Smooth muscle cell (in vitro differentiated cells): ENCODE data around the gene ATXN3. TPM values are rescaled to one million over a fixed set of nuclear protein-coding genes. Genes with fewer than 3 reads are reported as not detected.
A peak's percentile ranks its signal among the peaks of the same experiment; 100 is the strongest.

ENCODE experiments used
- DNase-seq: peaks from one replicate; lab custom pipeline; 2025; ENCODE audit not compliant: unreplicated experiment; lab: John Stamatoyannopoulos, UW
- H2AFZ ChIP-seq: fragments of 200-600 bp; sonication (generic); 2 replicates; pipeline ENCODE4 v1.6.0; 2016; ENCODE audit warnings: antibody characterized with exemption, low read depth, mild to moderate bottlenecking
- H3F3A ChIP-seq: fragments of 200-600 bp; sonication (generic); 2 replicates; pipeline ENCODE4 v1.6.0; 2017; ENCODE audit warnings: antibody characterized with exemption, low read depth
- H3K27ac ChIP-seq: fragments of 200-600 bp; sonication (generic); 2 replicates; pipeline ENCODE4 v1.5.1; 2016; ENCODE audit warnings: low read depth, mild to moderate bottlenecking
- H3K27me3 ChIP-seq: fragments of 200-600 bp; sonication (generic); 2 replicates; pipeline ENCODE4 v1.6.1; 2016; ENCODE audit warnings: low read depth, mild to moderate bottlenecking
- H3K36me3 ChIP-seq: fragments of 200-600 bp; sonication (generic); 2 replicates; pipeline ENCODE4 v1.5.1; 2016; ENCODE audit warnings: low read depth
- H3K4me1 ChIP-seq: fragments of 200-600 bp; sonication (generic); 2 replicates; pipeline ENCODE4 v1.5.1; 2016; ENCODE audit warnings: low read depth
- H3K4me2 ChIP-seq: fragments of 200-600 bp; sonication (generic); 2 replicates; pipeline ENCODE4 v1.6.0; 2016; ENCODE audit warnings: mild to moderate bottlenecking
- H3K4me3 ChIP-seq: fragments of 200-600 bp; sonication (generic); 2 replicates; pipeline ENCODE4 v1.5.1; 2016; ENCODE audit warnings: mild to moderate bottlenecking
- H3K79me2 ChIP-seq: fragments of 200-600 bp; sonication (generic); 2 replicates; pipeline ENCODE4 v1.6.0; 2016; ENCODE audit warnings: low read depth, mild to moderate bottlenecking
- H3K9ac ChIP-seq: fragments of 200-600 bp; sonication (generic); 2 replicates; pipeline ENCODE4 v1.6.0; 2016; ENCODE audit warnings: low read depth
- H3K9me3 ChIP-seq: fragments of 200-600 bp; sonication (generic); replicated peaks from 2 replicates; pipeline ENCODE4 v1.5.1; 2016; ENCODE audit warnings: low read depth
- H4K20me1 ChIP-seq: fragments of 200-600 bp; sonication (generic); 2 replicates; pipeline ENCODE4 v1.6.0; 2016; ENCODE audit warnings: low read depth
- WGBS: methylation state at CpG from one replicate; pipeline ENCODE4 v1.1.7; 2016; ENCODE audit warnings: low lambda C conversion rate; 5-methylcytosine and 5-hydroxymethylcytosine counted together
- polyA plus RNA-seq: library from polyadenylated mRNA; unstranded; fragments of >200 nt; fragmentation: Nextera tagmentation; extraction: Ambion mirVana; gene quantifications from 2 replicates; pipeline ENCODE4 v1.2.1, GENCODE V29; 2016
- total RNA-seq: library from RNA; depleted of rRNA; stranded (reverse); fragments of >200 nt; gene quantifications from 2 replicates; pipeline ENCODE4 v1.2.3, GENCODE V29; 2014
- TF ChIP-seq, protein P1 (sequence below): fragments of 200-600 bp; sonication (generic); IDR thresholded peaks from 2 replicates; pipeline ENCODE4 v1.5.1; 2017; ENCODE audit warnings: borderline replicate concordance, mild to moderate bottlenecking, antibody characterized with exemption; ENCODE audit not compliant: insufficient read depth, poor library complexity, severe bottlenecking

Gene ATXN3
- total and polyA plus RNA-seq, 2 experiments from 2014 or later = 10.0 to 21.7 TPM

DNA sequence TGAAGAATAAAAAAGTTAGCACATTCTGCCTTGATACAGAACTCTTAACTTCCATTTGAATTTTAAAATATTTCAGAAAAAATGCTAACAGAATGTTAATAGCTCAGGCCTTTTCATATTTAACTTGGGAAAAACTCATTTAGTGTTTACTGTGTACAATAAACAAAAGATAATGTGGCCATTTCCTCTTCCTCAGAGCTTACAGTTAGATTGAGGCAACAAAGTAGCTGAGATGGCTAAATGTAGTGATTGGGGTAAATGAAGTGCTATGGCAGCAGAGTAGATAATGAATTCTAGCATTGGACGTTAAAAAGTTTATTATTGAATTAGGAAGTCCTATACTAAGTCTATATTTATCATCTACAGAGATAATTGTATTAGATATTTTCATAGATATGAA, 28.1 kb upstream of the ATXN3 start:
- 89% methylated on average over 1 of the region's 1 CpG for WGBS
- TF ChIP-seq, protein P1, sequence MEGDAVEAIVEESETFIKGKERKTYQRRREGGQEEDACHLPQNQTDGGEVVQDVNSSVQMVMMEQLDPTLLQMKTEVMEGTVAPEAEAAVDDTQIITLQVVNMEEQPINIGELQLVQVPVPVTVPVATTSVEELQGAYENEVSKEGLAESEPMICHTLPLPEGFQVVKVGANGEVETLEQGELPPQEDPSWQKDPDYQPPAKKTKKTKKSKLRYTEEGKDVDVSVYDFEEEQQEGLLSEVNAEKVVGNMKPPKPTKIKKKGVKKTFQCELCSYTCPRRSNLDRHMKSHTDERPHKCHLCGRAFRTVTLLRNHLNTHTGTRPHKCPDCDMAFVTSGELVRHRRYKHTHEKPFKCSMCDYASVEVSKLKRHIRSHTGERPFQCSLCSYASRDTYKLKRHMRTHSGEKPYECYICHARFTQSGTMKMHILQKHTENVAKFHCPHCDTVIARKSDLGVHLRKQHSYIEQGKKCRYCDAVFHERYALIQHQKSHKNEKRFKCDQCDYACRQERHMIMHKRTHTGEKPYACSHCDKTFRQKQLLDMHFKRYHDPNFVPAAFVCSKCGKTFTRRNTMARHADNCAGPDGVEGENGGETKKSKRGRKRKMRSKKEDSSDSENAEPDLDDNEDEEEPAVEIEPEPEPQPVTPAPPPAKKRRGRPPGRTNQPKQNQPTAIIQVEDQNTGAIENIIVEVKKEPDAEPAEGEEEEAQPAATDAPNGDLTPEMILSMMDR = no peak
- no peaks in the 10 kb centered on the region for H3K9me3 ChIP-seq

DNA sequence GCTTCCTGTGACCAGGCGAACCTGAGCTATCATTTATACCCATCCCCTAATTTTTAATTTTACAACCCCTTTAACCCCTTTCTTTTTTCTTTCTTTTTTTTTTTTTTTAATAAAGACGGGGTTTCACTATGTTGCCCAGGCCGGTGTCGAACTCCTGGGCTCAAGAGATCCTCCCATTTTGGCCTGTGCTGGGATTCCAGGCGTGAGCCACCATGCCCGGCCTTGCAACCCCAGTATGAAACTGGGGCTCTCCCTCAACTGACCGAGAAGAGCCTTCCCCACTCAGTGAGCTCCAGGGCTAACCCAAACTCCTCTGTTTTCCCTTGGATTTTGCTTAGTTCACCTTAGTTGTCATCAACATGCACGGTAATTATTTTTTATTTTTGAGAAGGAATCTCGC, 16.4 kb upstream of the ATXN3 start:
- H3K36me3 ChIP-seq = peaks cover 3% of the 10 kb centered on the region
- H3K9ac ChIP-seq = peak overlapping the region; percentile 100
- H3K27ac ChIP-seq = peak overlapping the region; percentile 99
- peak overlapping the region; percentile 91 for H3K4me2 ChIP-seq
- no peaks in the 10 kb centered on the region for H4K20me1 ChIP-seq
- 46% methylated on average over 9 of the region's 9 CpGs for WGBS
- H2AFZ ChIP-seq = peak overlapping the region; percentile 100
- H3K27me3 ChIP-seq = no peaks in the 10 kb centered on the region
- H3F3A ChIP-seq = no peaks in the 10 kb centered on the region
- peaks cover 46% of the 10 kb centered on the region for H3K79me2 ChIP-seq
- peak overlapping the region; percentile 99 for H3K4me3 ChIP-seq
- TF ChIP-seq, protein P1 = no peak
- no peak for DNase-seq
- H3K4me1 ChIP-seq = peaks cover 10% of the 10 kb centered on the region
- H3K9me3 ChIP-seq = no peaks in the 10 kb centered on the region

More for the DNA sequence above, 28.1 kb upstream of the ATXN3 start:
- Histone ChIP-seq H3K27me3 (no peaks in the 10 kb centered on the region), H3F3A (no peaks in the 10 kb centered on the region), H3K4me3 (no peak overlapping the region), H3K36me3 (peaks cover 34% of the 10 kb centered on the region), H3K9ac (no peak overlapping the region), H3K4me2 (no peak overlapping the region), H3K79me2 (peaks cover 7% of the 10 kb centered on the region), H4K20me1 (peaks cover 3% of the 10 kb centered on the region), H3K4me1 (no peaks in the 10 kb centered on the region), H2AFZ (no peak overlapping the region), H3K27ac (no peak overlapping the region)
- DNase-seq = no peak

DNA sequence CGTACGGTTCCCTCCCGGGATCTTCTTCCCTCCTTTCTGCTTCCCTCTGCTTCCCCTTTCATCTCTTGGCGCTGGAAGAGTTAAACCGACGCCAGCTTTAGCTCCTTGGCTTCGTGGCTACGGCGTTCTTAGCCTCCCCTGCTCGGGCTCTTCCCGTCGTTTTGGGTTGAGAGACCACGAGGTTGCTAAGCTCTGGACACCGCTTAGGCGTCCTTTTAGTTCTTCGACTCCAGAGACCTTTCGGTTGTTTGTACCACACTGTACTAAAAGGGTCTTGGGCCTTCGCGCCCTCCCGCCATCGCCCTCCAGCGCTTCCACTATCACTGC, 15.9 kb upstream of the ATXN3 start:
- Histone ChIP-seq H3K79me2 (peaks cover 46% of the 10 kb centered on the region), H3K27ac (peak overlapping the region; percentile 99), H3K9me3 (no peaks in the 10 kb centered on the region), H3K4me1 (peaks cover 10% of the 10 kb centered on the region), H3K27me3 (no peaks in the 10 kb centered on the region), H3K4me2 (peak overlapping the region; percentile 91), H3K36me3 (peaks cover 3% of the 10 kb centered on the region), H3K4me3 (peak overlapping the region; percentile 99), H3F3A (no peaks in the 10 kb centered on the region), H3K9ac (peak overlapping the region; percentile 100), H2AFZ (peak overlapping the region; percentile 100), H4K20me1 (no peaks in the 10 kb centered on the region)
- TF ChIP-seq, protein P1 = no peak
- DNase-seq = no peak
- under 1% methylated on average over 22 of the region's 22 CpGs for WGBS

DNA sequence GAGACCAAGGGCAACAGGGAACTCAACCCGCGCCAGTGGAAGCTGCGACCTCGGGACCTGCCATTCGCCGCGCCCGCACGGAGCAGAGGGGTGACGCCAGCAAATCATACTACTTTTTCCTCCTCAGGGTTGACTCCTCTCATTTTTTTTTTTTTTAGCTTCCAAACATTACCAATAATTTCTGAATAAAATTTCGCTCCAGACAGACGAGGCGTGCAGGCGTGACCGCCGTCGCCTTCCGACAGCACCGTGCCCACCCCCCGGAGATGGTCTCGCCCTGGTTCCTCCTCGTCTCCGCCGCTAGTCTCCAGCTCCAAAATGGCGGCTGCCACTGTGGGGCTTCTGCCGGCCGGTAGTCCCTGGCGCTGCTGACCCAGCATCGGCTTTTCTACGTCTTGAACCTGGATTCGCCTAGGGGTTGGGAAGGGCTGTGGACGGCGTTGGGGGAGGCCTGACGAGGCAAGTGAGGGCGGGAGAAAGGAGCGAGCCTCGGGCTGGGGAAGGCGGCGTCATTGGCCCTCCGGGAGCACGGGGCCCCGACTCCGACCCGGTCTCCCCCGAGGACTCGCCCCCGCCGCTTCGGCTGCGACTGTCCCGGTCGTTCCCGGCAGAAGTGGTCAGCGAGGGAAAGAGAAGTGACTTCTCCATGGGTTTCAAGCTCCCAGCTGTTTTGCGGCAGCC, 15.4 kb upstream of the ATXN3 start, which contains the start of the genes CPSF2 and NDUFB1:
CPSF2 (plus strand) TSS at position 300 of the 681 bp plus-strand sequence. CDS start 9,016 bp downstream, outside the sequence.
NDUFB1 (minus strand) TSS at position 37 of the 681 bp plus-strand sequence. CDS start 4,069 bp downstream, outside the sequence.
- Histone ChIP-seq H3K27me3 (no peaks in the 10 kb centered on the region), H3K36me3 (peaks cover under 1% of the 10 kb centered on the region), H3K4me1 (peaks cover 10% of the 10 kb centered on the region), H3F3A (peaks cover under 1% of the 10 kb centered on the region), H3K27ac (peak within 1 kb of the TSS; percentile 99), H3K9me3 (no peaks in the 10 kb centered on the region), H3K4me2 (peak within 1 kb of the TSS; percentile 91), H3K4me3 (peak within 1 kb of the TSS; percentile 99), H4K20me1 (no peaks in the 10 kb centered on the region), H3K9ac (peak within 1 kb of the TSS; percentile 100), H2AFZ (peak within 1 kb of the TSS; percentile 100), H3K79me2 (peaks cover 46% of the 10 kb centered on the region)
- TF ChIP-seq, protein P1 = no peak
- under 1% methylated on average over 53 of the region's 55 CpGs for WGBS
- peak; percentile 79 for DNase-seq
